CD4-positive, alpha-beta T cell treated with Interleukin-15 for 1 hour (primary cell): ENCODE measurements around the gene PDHX.
"Not testable (repeated sequence)": the region's sequence is repeated elsewhere in the genome, so short reads cannot be mapped to it uniquely, and the experiment has no call there.

ENCODE experiments used
- DNase-seq: peaks from one replicate; pipeline ENCODE4 v3.0.0-alpha.2; 2020

The PDHX gene

DNA sequence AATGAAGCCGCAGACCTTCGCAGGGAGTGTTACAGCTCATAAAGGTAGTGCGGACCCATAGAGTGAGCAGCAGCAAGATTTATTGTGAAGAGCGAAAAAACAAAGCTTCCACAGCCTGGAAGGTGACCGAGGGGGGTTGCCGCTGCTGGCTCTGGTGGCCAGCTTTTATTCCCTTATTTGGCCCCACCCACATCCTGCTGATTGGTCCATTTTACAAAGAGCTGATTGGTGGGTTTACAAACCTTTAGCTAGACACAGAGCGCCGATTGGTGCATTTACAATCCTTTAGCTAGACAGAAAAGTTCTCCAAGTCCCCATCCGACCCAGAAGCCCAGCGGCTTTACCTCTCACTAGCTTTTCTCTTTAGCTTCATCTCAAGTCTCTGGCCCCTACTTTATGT lies 2.9 kb upstream of the PDHX start:
- DNase-seq = not testable (repeated sequence)

GRCh38 chr11:34915136-34916014 lies 1.0 kb upstream of the PDHX start:
- DNase-seq = no peak

DNA sequence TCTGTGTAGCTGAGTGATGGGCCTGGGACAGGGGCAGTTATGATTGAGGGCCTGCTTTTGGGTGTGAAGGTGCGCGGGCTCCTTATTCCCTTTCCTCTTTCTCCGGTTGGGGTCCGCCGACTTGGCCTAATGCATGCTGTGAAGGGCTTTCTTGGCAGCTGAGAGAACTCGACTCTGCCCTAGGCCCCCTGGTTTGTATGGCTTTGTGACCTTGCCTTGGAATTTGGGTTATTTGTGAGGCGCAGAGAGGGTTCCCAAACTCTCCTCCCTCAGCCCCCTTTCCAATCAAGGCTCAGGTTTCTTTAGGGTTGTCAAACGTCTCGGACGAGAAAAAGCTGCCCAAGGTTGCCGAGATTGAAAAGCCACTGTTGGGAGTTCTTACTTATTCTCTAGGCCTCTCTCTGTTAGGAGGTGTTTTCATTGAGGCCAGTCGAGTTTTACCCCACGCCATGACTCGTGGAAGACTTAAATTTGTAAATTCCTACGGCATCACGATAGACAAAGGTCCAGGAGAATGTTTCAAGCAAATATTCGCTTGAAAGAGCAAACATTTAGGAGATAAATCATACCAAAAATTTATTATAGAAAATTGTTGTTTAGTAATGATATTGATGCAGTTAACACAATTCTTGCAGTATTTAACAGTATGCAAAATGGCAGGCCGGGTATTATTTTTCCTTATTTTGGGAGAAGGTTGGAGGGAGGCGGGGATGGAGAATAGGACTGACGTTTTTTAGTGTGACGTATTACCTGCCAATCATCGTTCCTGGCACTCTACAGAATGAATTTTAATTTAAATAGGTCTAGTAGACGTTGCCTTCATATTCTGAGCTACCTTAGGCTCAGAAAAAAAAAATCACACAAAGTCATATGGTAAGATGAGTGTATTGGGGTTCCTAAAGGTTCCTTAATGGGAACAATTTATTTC lies 689 bp downstream of the PDHX start:
- no peak for DNase-seq

GRCh38 chr11:34921156-34921555 lies 4.7 kb downstream of the PDHX start:
- no peak for DNase-seq

DNA sequence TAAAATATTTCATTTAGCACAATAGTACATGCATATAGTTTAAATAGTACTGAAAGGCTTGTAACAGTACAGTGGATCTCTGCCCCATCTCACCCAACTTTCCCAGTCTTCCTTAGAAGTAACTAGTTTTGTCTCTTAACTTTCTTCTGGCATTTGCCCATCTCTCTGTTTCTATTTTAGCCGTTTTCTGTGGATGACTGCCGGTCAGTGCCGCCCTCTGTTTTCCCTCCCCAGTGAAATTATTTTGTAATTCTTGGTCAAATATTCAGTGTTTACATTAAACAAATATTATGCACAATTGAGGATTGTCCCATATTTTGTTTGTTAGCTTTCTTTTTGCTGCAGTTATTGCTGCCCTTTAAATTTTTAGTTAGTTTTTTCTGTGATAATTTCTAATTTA lies 8.3 kb downstream of the PDHX start:
- no peak for DNase-seq

GRCh38 chr11:34926101-34926830 lies 9.8 kb downstream of the PDHX start:
- DNase-seq = no peak

DNA sequence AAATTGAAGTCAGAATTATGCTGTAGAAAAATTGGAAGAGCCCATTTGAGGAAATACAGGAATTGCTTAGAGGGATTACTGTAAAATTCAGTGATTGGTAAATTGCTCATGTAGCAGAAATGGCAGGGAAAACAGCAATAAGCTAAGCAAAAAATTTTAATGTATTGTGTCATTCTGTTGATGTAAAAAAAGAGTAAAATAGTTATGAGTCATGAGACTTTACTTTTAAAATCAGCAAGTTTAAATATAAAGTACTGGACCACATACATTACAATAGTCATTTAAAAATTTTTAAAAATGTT lies 10.4 kb downstream of the PDHX start:
- no peak for DNase-seq

DNA sequence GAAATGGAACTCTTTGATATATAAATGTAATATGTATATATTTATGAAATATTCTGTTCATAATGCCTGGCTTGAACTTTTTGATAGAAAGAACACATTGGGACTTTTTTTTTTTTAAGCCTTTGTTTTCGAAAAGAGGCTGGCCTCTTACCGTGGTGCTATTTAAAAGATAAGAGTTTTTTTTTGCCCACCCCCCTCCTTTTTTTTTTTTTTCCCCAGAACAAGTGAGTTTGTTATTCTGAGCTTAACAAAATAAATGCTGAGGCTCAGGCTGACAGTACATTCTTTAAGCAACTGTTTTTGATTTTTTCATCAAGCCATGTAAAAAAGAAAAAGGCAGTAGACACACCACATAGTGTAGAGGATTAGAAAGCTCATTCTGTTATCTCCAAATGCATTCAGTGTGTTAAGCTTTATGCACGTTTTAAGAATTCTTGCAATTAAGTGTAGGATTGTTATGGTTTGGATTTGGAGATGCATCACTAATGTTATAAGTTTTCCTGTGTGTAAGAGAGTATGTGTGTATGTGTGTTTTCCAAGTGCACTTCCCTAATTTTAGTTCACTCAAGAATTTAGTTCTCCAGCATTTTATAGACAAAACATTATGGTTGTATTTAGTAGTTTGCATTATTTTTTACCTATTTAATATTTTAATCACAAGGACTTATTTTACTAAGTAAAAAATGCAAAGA lies 12.0 kb downstream of the PDHX start:
- DNase-seq = no peak

DNA sequence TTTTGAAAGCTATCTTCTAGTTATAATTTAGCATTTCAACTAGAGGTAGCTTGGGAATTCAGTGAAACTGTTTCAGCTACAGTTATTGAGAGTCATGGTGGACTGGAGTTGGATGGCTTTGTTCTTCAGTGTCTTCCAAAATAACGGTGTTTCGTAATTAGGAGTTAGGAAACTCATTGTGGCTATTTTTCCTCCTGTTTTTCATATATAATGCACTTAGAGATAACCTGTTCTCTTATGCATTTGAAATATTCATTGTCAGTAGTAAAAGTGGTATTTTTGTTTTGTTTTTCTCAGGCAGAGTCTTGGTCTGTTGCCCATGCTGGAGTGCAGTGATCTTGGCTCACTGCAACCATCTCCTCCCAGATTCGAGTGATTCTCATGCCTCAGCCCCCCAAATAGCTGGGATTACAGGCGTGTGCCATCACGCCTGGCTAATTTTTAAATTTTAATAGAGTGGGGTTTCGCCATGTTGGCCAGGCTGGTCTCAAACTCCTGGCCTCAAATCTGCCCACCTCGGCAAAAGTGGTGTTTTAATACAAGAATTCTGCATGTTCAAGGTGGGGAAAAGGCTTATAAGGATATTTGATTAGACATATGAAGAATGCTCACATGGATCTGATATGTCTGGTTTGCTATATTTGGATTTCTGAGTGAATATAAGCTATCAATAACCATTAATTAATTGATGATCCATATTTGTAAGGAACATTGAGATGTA lies 12.7 kb downstream of the PDHX start:
- no peak for DNase-seq

GRCh38 chr11:34929794-34930763 lies 13.7 kb downstream of the PDHX start:
- DNase-seq = no peak

DNA sequence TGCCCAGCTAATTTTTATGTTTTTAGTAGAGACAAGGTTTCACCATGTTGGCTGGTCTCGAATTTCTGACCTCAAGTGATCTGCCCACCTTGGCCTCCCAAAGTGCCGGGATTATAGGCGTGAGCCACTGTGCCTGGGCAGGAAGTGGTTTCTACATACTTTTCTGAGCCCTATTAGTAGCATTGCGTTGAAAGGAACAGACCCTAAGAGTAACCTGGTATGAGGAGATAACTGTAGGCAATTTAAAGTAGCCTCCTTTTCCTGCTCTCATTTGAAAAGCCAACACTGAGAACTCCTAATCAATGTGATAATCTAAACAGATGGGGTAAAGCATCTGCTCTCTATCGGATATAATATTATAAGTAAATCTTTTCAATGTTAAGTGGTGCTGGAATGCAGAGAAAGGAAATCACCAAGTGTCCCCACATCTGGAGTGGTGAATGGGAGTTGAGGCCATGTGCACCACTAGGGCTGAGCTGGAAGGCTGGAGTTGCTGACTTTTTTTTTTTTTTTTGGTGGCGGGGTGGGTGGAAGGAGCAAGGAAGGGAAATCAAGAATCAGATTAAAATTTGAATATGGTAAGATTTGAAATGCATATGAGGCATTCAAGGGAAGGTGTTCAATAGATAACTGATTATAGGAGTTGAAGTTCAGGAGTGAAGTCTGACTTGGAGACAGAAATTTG lies 20.7 kb downstream of the PDHX start:
- DNase-seq = no peak

DNA sequence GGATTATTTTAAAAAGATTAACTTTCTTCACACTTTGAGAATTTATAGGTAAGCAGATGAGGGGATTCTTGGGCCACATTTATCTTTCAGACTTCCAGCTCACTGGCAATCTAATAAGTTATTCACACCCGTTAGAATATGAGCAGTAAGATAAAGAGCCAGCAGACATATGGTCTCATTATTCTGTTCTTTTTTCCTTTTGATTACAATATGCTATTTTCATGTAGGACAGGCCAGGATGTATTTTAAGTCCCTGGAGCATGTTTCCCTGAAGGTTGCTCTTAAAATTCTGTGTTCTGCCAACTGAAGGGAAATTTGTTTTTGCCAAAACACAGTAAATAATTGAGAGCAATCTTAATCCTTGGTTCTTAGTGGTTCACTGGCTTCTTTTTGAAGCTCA lies 22.2 kb downstream of the PDHX start:
- DNase-seq = no peak

- no peak for DNase-seq
Measured at GRCh38 chr11:34940026-34940677, 23.7 kb downstream of the PDHX start.

GRCh38 chr11:34941688-34942087 lies 25.3 kb downstream of the PDHX start:
- no peak for DNase-seq

DNA sequence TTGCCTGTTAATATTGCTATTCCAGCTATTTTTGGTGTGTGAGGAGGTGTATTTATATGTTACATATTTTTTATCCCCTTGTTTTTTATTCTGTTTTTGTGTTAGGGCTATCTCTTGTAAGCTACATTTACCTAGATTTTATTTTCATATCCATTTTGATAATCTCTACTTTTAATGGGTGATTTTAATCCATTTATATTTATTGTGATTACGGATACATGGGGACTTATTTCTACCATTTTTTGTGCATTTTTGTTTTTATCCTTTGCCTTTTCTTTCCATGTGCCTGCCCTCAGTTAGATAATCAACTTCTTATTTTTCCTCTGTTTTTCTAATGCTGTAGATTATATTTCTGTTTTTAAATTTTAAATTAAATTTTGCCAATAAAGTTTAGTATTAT lies 28.3 kb downstream of the PDHX start:
- DNase-seq = no peak

GRCh38 chr11:34948696-34949095 lies 32.3 kb downstream of the PDHX start:
- DNase-seq = no peak

DNA sequence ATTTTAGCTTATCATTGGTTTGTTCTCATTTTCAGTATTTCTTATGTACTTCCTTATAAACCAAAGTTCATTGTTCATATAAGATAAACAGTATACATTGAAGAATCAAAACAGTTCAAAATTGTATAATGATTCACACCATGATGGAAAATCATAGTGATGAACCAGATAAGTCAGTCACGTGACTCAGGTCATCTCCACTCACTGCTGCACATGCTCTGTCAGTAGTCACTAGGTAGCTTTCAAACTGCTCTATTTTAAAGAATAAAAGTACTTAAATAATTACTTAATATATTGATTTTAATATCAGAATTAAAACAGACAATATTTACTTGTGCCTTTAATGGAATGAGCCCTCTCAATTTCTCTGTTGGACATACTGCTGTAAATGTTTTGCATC lies 37.5 kb downstream of the PDHX start:
- DNase-seq = no peak

DNA sequence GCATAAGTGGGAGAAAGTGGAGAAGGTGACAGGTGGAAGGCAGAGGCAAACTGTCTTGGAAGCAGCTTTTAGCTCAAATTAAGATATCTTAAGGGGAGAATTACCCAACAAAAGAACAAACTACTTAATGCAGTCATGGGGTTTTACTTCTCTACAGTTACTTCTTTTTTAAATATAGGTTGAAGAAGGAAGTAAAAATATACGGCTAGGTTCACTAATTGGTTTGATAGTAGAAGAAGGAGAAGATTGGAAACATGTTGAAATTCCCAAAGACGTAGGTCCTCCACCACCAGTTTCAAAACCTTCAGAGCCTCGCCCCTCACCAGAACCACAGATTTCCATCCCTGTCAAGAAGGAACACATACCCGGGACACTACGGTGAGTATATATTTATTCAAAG lies 40.8 kb downstream of the PDHX start:
- DNase-seq = no peak

DNA sequence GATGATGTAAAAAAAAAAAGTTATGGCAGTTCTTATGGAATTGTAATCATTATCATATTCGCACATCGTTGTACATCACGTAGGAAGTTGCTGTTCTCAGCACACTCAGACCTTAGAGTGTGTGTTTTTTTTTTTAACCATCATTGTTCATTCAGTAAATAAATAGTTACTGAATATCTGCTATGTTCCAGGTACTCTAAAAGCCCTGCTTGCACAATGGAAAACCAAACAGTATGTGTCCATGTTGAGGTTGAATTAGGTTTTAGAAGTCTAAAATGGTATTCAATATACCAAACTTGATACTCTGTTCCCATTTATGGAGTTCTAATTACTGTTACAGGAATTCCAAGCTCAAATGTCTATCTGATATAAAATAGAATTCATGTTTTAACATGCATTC lies 41.2 kb downstream of the PDHX start:
- DNase-seq = no peak

- no peak for DNase-seq
Measured at GRCh38 chr11:34959770-34960169, 43.4 kb downstream of the PDHX start.
